ENCODE results near the gene CROCC2.

GRCh38 chr2:240967681-240968621, 61.8 kb downstream of the CROCC2 start:
- TF ChIP-seq CTCF (IDR thresholded peaks at IDR 0.05; ENCODE audit: insufficient read depth, low read length) (no peak), POLR2AphosphoS5 (IDR thresholded peaks at IDR 0.05; ENCODE audit: low read depth) (no peak)

All from HL-60 (cell line).